Muscle layer of duodenum (tissue), 2 donors: ENCODE data around the gene DDX31.

Source experiments
- H3K27ac ChIP-seq: one replicate; pipeline ENCODE4 v1.7.0; 2013; ENCODE audit warnings: mild to moderate bottlenecking, low read length
- H3K27me3 ChIP-seq: one replicate; pipeline ENCODE4 v1.7.0; 2013; ENCODE audit warnings: low read depth, mild to moderate bottlenecking, control low read depth, low read length
- H3K36me3 ChIP-seq, 2 donors: one replicate each; pipeline ENCODE4 v1.7.0; 2013; ENCODE audit warnings: low read length in 2 of 2, control low read depth in 1 of 2, mild to moderate bottlenecking in 1 of 2; ENCODE audit not compliant: insufficient read depth in 2 of 2, control insufficient read depth in 1 of 2
- H3K4me1 ChIP-seq, 2 donors: one replicate each; pipeline ENCODE4 v1.7.0; 2013; ENCODE audit warnings: low read length in 2 of 2, mild to moderate bottlenecking in 2 of 2, control low read depth in 1 of 2, moderate library complexity in 1 of 2; ENCODE audit not compliant: insufficient read depth in 2 of 2, control insufficient read depth in 1 of 2
- H3K4me3 ChIP-seq, 2 donors: one replicate each; pipeline ENCODE4 v1.7.0; 2013; ENCODE audit warnings: low read length in 2 of 2, low read depth in 1 of 2, mild to moderate bottlenecking in 1 of 2
- H3K9me3 ChIP-seq, 2 donors: one replicate each; pipeline ENCODE4 v1.7.0; 2013; ENCODE audit warnings: low read length in 2 of 2, control low read depth in 1 of 2, mild to moderate bottlenecking in 1 of 2; ENCODE audit not compliant: control insufficient read depth in 1 of 2
- donor health status: healthy.

Gene DDX31

DNA sequence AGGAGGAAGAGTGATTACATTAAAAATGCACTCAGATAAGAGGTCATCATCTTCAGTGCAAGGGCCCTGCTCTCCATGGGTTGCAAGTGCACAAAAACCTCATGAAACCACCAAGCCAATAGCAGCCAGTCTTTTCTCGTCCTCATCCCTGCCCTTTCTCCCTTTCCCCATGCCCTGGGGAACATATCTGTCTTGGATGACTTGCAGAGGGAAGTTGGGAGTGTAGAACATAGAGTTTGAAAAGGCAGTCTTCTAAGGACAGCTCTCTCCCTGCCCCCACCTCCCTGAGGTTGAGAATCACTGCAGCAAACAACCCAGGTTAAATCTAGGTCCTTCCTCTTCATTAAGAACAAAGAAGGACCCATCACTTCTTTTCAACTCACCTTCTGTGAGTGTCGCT is 22.0 kb downstream of the DDX31 start:
- Histone ChIP-seq H3K4me1 (no peaks in the 10 kb centered on the region), H3K36me3 (peaks cover 56 to 73% of the 10 kb centered on the region in 2 donors), H3K4me3 (no peak overlapping the region), H3K27ac (no peak overlapping the region), H3K27me3 (no peaks in the 10 kb centered on the region), H3K9me3 (no peaks in the 10 kb centered on the region)

DNA sequence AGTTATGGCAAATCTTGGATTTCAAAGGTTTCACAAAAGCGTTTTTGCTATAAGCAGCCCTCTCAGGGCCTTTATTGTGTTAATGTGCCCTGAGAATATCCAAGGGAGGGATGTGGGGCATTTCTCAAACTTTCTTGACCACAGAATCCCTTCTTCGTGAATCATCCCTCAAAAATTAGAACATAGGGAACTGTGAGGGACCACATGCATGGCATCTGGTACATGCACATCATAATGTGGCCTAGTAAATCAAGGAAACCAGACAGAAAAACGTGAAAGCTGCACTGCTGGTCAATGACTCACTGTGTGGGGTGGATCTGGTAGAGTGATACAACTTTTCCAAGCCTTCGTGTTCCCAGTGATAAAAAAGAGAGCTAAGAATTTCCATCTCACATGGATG is 22.4 kb downstream of the DDX31 start:
- no peak overlapping the region for H3K27ac ChIP-seq
- H3K4me1 ChIP-seq = no peaks in the 10 kb centered on the region
- H3K27me3 ChIP-seq = no peaks in the 10 kb centered on the region
- H3K9me3 ChIP-seq = no peaks in the 10 kb centered on the region
- peaks cover 56 to 75% of the 10 kb centered on the region in 2 donors for H3K36me3 ChIP-seq
- no peak overlapping the region for H3K4me3 ChIP-seq

- Histone ChIP-seq H3K4me1 (no peaks in the 10 kb centered on the region), H3K36me3 (peaks cover 60 to 74% of the 10 kb centered on the region in 2 donors), H3K9me3 (no peaks in the 10 kb centered on the region), H3K4me3 (no peak overlapping the region), H3K27ac (no peak overlapping the region), H3K27me3 (no peaks in the 10 kb centered on the region)
Observed at GRCh38 chr9:132646726-132647125, 23.1 kb downstream of the DDX31 start.

- Histone ChIP-seq H3K9me3 (no peaks in the 10 kb centered on the region), H3K4me1 (no peaks in the 10 kb centered on the region), H3K27me3 (no peaks in the 10 kb centered on the region), H3K36me3 (peaks cover 66 to 82% of the 10 kb centered on the region in 2 donors), H3K4me3 (no peak overlapping the region), H3K27ac (no peak overlapping the region)
Observed at GRCh38 chr9:132645711-132646110, 24.1 kb downstream of the DDX31 start.

DNA sequence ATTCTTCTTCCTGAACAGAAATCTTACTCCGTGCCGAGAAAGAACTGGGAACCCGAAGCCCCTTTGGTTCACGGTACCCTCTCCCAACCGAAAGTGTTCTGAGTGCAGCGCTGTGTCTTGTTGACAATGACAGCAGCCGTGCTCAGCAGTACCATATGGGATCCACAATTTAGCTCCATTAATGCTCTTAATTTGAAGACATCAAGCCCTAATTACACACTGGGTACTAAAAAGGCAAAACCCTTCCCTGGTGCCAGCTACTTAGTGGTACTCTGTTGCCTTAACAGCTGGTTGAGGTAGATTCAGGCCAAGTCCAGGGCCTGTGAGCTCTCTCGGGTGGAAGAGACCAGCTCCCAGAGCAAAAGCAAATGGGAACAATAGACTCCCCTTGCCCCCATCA is 24.5 kb downstream of the DDX31 start:
- no peak overlapping the region for H3K4me3 ChIP-seq
- H3K27me3 ChIP-seq = no peaks in the 10 kb centered on the region
- peaks cover 66 to 82% of the 10 kb centered on the region in 2 donors for H3K36me3 ChIP-seq

GRCh38 chr9:132644251-132644650 is 25.5 kb downstream of the DDX31 start:
- Histone ChIP-seq H3K9me3 (no peaks in the 10 kb centered on the region), H3K4me3 (no peak overlapping the region), H3K4me1 (no peaks in the 10 kb centered on the region), H3K27me3 (no peaks in the 10 kb centered on the region), H3K27ac (no peak overlapping the region), H3K36me3 (peaks cover 59 to 81% of the 10 kb centered on the region in 2 donors)

More for the DNA sequence above, 24.5 kb downstream of the DDX31 start:
- Histone ChIP-seq H3K4me1 (no peaks in the 10 kb centered on the region), H3K9me3 (no peaks in the 10 kb centered on the region), H3K27ac (no peak overlapping the region)

GRCh38 chr9:132641216-132641615 is 28.6 kb downstream of the DDX31 start:
- H3K27me3 ChIP-seq = no peaks in the 10 kb centered on the region
- H3K9me3 ChIP-seq = no peaks in the 10 kb centered on the region
- H3K36me3 ChIP-seq = peaks cover 42 to 76% of the 10 kb centered on the region in 2 donors
- H3K4me3 ChIP-seq = no peak overlapping the region
- H3K4me1 ChIP-seq = no peaks in the 10 kb centered on the region
- no peak overlapping the region for H3K27ac ChIP-seq

- Histone ChIP-seq H3K4me3 (no peak overlapping the region), H3K27ac (no peak overlapping the region), H3K36me3 (peaks cover 27 to 63% of the 10 kb centered on the region in 2 donors), H3K4me1 (no peaks in the 10 kb centered on the region), H3K9me3 (no peaks in the 10 kb centered on the region), H3K27me3 (no peaks in the 10 kb centered on the region)
Observed at GRCh38 chr9:132639322-132639721, 30.5 kb downstream of the DDX31 start.

- no peaks in the 10 kb centered on the region for H3K4me1 ChIP-seq
- H3K36me3 ChIP-seq = peaks cover 22 to 59% of the 10 kb centered on the region in 2 donors
- no peak overlapping the region for H3K27ac ChIP-seq
- no peak overlapping the region for H3K4me3 ChIP-seq
- no peaks in the 10 kb centered on the region for H3K27me3 ChIP-seq
- no peaks in the 10 kb centered on the region for H3K9me3 ChIP-seq
Observed at GRCh38 chr9:132638240-132638639, 31.5 kb downstream of the DDX31 start.

- Histone ChIP-seq H3K9me3 (no peaks in the 10 kb centered on the region), H3K27ac (no peak overlapping the region), H3K4me3 (no peak overlapping the region), H3K27me3 (no peaks in the 10 kb centered on the region), H3K36me3 (peaks cover 20 to 59% of the 10 kb centered on the region in 2 donors), H3K4me1 (no peaks in the 10 kb centered on the region)
Observed at GRCh38 chr9:132637801-132638200, 32.0 kb downstream of the DDX31 start.

GRCh38 chr9:132637351-132637750 is 32.4 kb downstream of the DDX31 start:
- no peaks in the 10 kb centered on the region for H3K4me1 ChIP-seq
- H3K36me3 ChIP-seq = peaks cover 20 to 56% of the 10 kb centered on the region in 2 donors
- no peak overlapping the region for H3K27ac ChIP-seq
- no peaks in the 10 kb centered on the region for H3K9me3 ChIP-seq
- no peak overlapping the region for H3K4me3 ChIP-seq
- H3K27me3 ChIP-seq = no peaks in the 10 kb centered on the region

- Histone ChIP-seq H3K27ac (no peak overlapping the region), H3K36me3 (peaks cover 9 to 56% of the 10 kb centered on the region in 2 donors), H3K4me1 (no peaks in the 10 kb centered on the region)
Observed at GRCh38 chr9:132634327-132634726, 35.5 kb downstream of the DDX31 start.

More at GRCh38 chr9:132634327-132634726, 35.5 kb downstream of the DDX31 start:
- H3K9me3 ChIP-seq = no peaks in the 10 kb centered on the region
- no peak overlapping the region for H3K4me3 ChIP-seq
- no peaks in the 10 kb centered on the region for H3K27me3 ChIP-seq
